HG02870 (cell line): ENCODE measurements around the gene SEPHS1.
"Not testable (repeated sequence)": the region's sequence is repeated elsewhere in the genome, so short reads cannot be mapped to it uniquely, and the experiment has no call there.

Source experiments
- ATAC-seq: cut with Tn5 transposase; IDR thresholded peaks from one replicate; pipeline ENCODE4 v1.9.1; 2021; ENCODE audit warnings: mild to moderate bottlenecking, moderate library complexity; ENCODE audit not compliant: unreplicated experiment

Gene SEPHS1

GRCh38 chr10:13365243-13365642, 17.1 kb upstream of the SEPHS1 start:
- ATAC-seq: no peak

GRCh38 chr10:13360587-13360986, 12.5 kb upstream of the SEPHS1 start:
- no peak for ATAC-seq

GRCh38 chr10:13356392-13356791, 8.3 kb upstream of the SEPHS1 start:
- no peak for ATAC-seq

GRCh38 chr10:13354783-13355182, 6.7 kb upstream of the SEPHS1 start:
- no peak for ATAC-seq

GRCh38 chr10:13352519-13352918, 4.4 kb upstream of the SEPHS1 start:
- no peak for ATAC-seq

- no peak for ATAC-seq
Observed at GRCh38 chr10:13351340-13351915, 3.3 kb upstream of the SEPHS1 start.

GRCh38 chr10:13349463-13350274, 1.6 kb upstream of the SEPHS1 start:
- ATAC-seq: no peak

GRCh38 chr10:13347500-13348156, 465 bp downstream of the SEPHS1 start:
- peak; percentile 47 for ATAC-seq

GRCh38 chr10:13347043-13347499, 1.0 kb downstream of the SEPHS1 start:
- peak; percentile 21 for ATAC-seq

GRCh38 chr10:13346283-13347042, 1.6 kb downstream of the SEPHS1 start:
- ATAC-seq: no peak

GRCh38 chr10:13340626-13341376, 7.3 kb downstream of the SEPHS1 start:
- ATAC-seq: peak; percentile 78

- ATAC-seq: no peak
Observed at GRCh38 chr10:13340068-13340467, 8.0 kb downstream of the SEPHS1 start.

GRCh38 chr10:13338390-13339110, 9.5 kb downstream of the SEPHS1 start:
- ATAC-seq: no peak

- ATAC-seq: no peak
Observed at GRCh38 chr10:13337827-13338196, 10.3 kb downstream of the SEPHS1 start.

GRCh38 chr10:13337128-13337826, 10.8 kb downstream of the SEPHS1 start:
- no peak for ATAC-seq

GRCh38 chr10:13335881-13336280, 12.2 kb downstream of the SEPHS1 start:
- ATAC-seq: peak; percentile 64

- ATAC-seq: no peak
Observed at GRCh38 chr10:13334556-13334955, 13.5 kb downstream of the SEPHS1 start.

GRCh38 chr10:13331646-13332045, 16.4 kb downstream of the SEPHS1 start:
- ATAC-seq: no peak

- ATAC-seq: not testable (repeated sequence)
Observed at GRCh38 chr10:13330980-13331379, 17.1 kb downstream of the SEPHS1 start.
